Lower leg skin (tissue), 3 donors: Measurements from ENCODE around the gene KLHDC4.

Experiments used
- CTCF ChIP-seq, 3 donors: fragments of 450-650 bp; IDR thresholded peaks; one replicate each; pipeline ENCODE4 v1.5.1; 2016; ENCODE audit warnings: antibody characterized with exemption in 3 of 3, mild to moderate bottlenecking in 3 of 3, moderate library complexity in 2 of 3
- POLR2A ChIP-seq, 2 donors: fragments of 450-650 bp; IDR thresholded peaks; one replicate each; pipeline ENCODE4 v1.6.1; 2016 to 2017; ENCODE audit warnings: antibody characterized with exemption in 2 of 2, mild to moderate bottlenecking in 1 of 2, moderate library complexity in 1 of 2

- TF ChIP-seq CTCF (IDR thresholded peaks at IDR 0.05) (no peak), POLR2A (IDR thresholded peaks at IDR 0.05) (no peak)
Measured at GRCh38 chr16:87671221-87671620, 94.6 kb downstream of the KLHDC4 start.
